Neural progenitor cell (in vitro differentiated cells): Measurements from ENCODE around the gene IFRD2. TPM values are rescaled to one million over a fixed set of nuclear protein-coding genes. Genes with fewer than 3 reads are reported as not detected.

ENCODE experiments used
- DNase-seq: peaks from one replicate; pipeline ENCODE4 v3.0.0-alpha.2; 2016; ENCODE audit warnings: low spot score
- H2AFZ ChIP-seq: fragments of 200-600 bp; sonication (generic); replicated peaks from 2 replicates; pipeline ENCODE4 v1.6.1; 2016; ENCODE audit warnings: antibody characterized with exemption
- H3F3A ChIP-seq: fragments of 200-600 bp; sonication (generic); 2 replicates; pipeline ENCODE4 v1.6.1; 2016; ENCODE audit warnings: antibody characterized with exemption, low read depth
- H3K27ac ChIP-seq: fragments of 200-600 bp; sonication (generic); 2 replicates; pipeline ENCODE4 v1.5.1; 2016; ENCODE audit warnings: mild to moderate bottlenecking
- H3K27me3 ChIP-seq: fragments of 200-600 bp; sonication (generic); 2 replicates; pipeline ENCODE4 v1.6.1; 2016; ENCODE audit warnings: mild to moderate bottlenecking, moderate library complexity
- H3K36me3 ChIP-seq: fragments of 200-600 bp; sonication (generic); 2 replicates; pipeline ENCODE4 v1.5.1; 2016
- H3K4me1 ChIP-seq: fragments of 200-600 bp; sonication (generic); 2 replicates; pipeline ENCODE4 v1.6.1; 2016; ENCODE audit warnings: mixed run types
- H3K4me2 ChIP-seq: fragments of 200-600 bp; sonication (generic); 2 replicates; pipeline ENCODE4 v1.6.1; 2016
- H3K4me3 ChIP-seq: fragments of 200-600 bp; sonication (generic); 2 replicates; pipeline ENCODE4 v1.5.1; 2016
- H3K79me2 ChIP-seq: fragments of 200-600 bp; sonication (generic); 2 replicates; pipeline ENCODE4 v1.6.1; 2016; ENCODE audit warnings: low read depth
- H3K9ac ChIP-seq: fragments of 200-600 bp; sonication (generic); 2 replicates; pipeline ENCODE4 v1.6.1; 2016
- H3K9me3 ChIP-seq: fragments of 200-600 bp; sonication (generic); 2 replicates; pipeline ENCODE4 v1.5.1; 2016; ENCODE audit warnings: low read depth
- H4K20me1 ChIP-seq: fragments of 200-600 bp; sonication (generic); 2 replicates; pipeline ENCODE4 v1.6.1; 2016; ENCODE audit warnings: low read depth
- H3K27ac Mint-ChIP-seq: 3 replicates; pipeline ENCODE4 v1.8.0; 2021; ENCODE audit warnings: mixed read lengths
- H3K27me3 Mint-ChIP-seq: 2 replicates; pipeline ENCODE4 v1.8.0; 2022; ENCODE audit warnings: low read depth, mild to moderate bottlenecking, inconsistent platforms, moderate library complexity, mixed read lengths; ENCODE audit not compliant: insufficient read depth
- H3K36me3 Mint-ChIP-seq: 3 replicates; pipeline ENCODE4 v1.8.0; 2021; ENCODE audit warnings: mixed read lengths
- H3K4me1 Mint-ChIP-seq: 3 replicates; pipeline ENCODE4 v1.8.0; 2021; ENCODE audit warnings: mixed read lengths
- H3K4me3 Mint-ChIP-seq: 3 replicates; pipeline ENCODE4 v1.8.0; 2021; ENCODE audit warnings: mild to moderate bottlenecking, moderate library complexity, mixed read lengths
- H3K9me3 Mint-ChIP-seq: 3 replicates; pipeline ENCODE4 v1.8.0; 2020; ENCODE audit warnings: mixed read lengths
- CTCF ChIP-seq: fragments of 200-600 bp; sonication (generic); IDR thresholded peaks from 2 replicates; pipeline ENCODE4 v1.5.1; 2017; ENCODE audit warnings: antibody characterized with exemption, mild to moderate bottlenecking
- EZH2 ChIP-seq: fragments of 200-600 bp; sonication (generic); IDR thresholded peaks from 2 replicates; pipeline ENCODE4 v1.6.1; 2017; ENCODE audit warnings: antibody characterized with exemption, mild to moderate bottlenecking, moderate library complexity
- EZH2phosphoT487 ChIP-seq: fragments of 200-600 bp; sonication (generic); IDR thresholded peaks from 2 replicates; pipeline ENCODE4 v1.6.1; 2017; ENCODE audit warnings: antibody characterized with exemption
- total RNA-seq: library from RNA; depleted of rRNA; stranded (reverse); fragments of >200 nt; gene quantifications from 2 replicates; pipeline ENCODE4 v1.2.3, GENCODE V29; 2015; ENCODE audit warnings: low replicate concordance

The IFRD2 gene
- total RNA-seq, 1 donor from 2014 or later: 26.4 TPM

- peak overlapping the region; percentile 70 for H3K27ac ChIP-seq
Observed at GRCh38 chr3:50336452-50337174, 44.4 kb upstream of the IFRD2 start.

GRCh38 chr3:50334339-50335075 lies 42.3 kb upstream of the IFRD2 start:
- Mint-ChIP-seq H3K36me3 (peaks cover 3% of the 10 kb centered on the region), H3K9me3 (no peaks in the 10 kb centered on the region), H3K27ac (no peak overlapping the region), H3K4me3 (peak overlapping the region; percentile 31), H3K4me1 (peaks cover 31% of the 10 kb centered on the region), H3K27me3 (peaks cover 14% of the 10 kb centered on the region)
- H3K79me2 ChIP-seq: peaks cover 40% of the 10 kb centered on the region
- H3K27me3 ChIP-seq: peaks cover 18% of the 10 kb centered on the region
- H2AFZ ChIP-seq: no peak overlapping the region
- TF ChIP-seq EZH2phosphoT487: no peak
- no peak for TF ChIP-seq EZH2
- no peak for TF ChIP-seq CTCF
- H3K9ac ChIP-seq: peak overlapping the region; percentile 37
- no peak for DNase-seq
- H4K20me1 ChIP-seq: peaks cover 32% of the 10 kb centered on the region
- peaks cover 28% of the 10 kb centered on the region for H3F3A ChIP-seq
- no peak overlapping the region for H3K4me2 ChIP-seq
- H3K4me1 ChIP-seq: peaks cover 15% of the 10 kb centered on the region
- no peaks in the 10 kb centered on the region for H3K36me3 ChIP-seq
- H3K4me3 ChIP-seq: no peak overlapping the region
- H3K27ac ChIP-seq: no peak overlapping the region
- H3K9me3 ChIP-seq: no peaks in the 10 kb centered on the region

More at GRCh38 chr3:50336452-50337174, 44.4 kb upstream of the IFRD2 start:
- peak overlapping the region; percentile 88 for H3K4me2 ChIP-seq
- peaks cover 39% of the 10 kb centered on the region for H3K27me3 ChIP-seq
- H3K9me3 ChIP-seq: no peaks in the 10 kb centered on the region
- H3K9ac ChIP-seq: peak overlapping the region; percentile 81
- no peak overlapping the region for H2AFZ ChIP-seq
- H3K27me3 Mint-ChIP-seq: peaks cover 24% of the 10 kb centered on the region
- peaks cover 25% of the 10 kb centered on the region for H3K4me1 ChIP-seq
- no peaks in the 10 kb centered on the region for H3K9me3 Mint-ChIP-seq
- no peak for TF ChIP-seq EZH2
- peak; percentile 4 for TF ChIP-seq CTCF
- no peak for TF ChIP-seq EZH2phosphoT487
- H3K4me3 ChIP-seq: peak overlapping the region; percentile 83
- DNase-seq: peak; percentile 37
- peak overlapping the region; percentile 82 for H3K27ac Mint-ChIP-seq
- H3K4me3 Mint-ChIP-seq: peak overlapping the region; percentile 98
- H3F3A ChIP-seq: peaks cover 23% of the 10 kb centered on the region
- H4K20me1 ChIP-seq: peaks cover 32% of the 10 kb centered on the region
- peaks cover 3% of the 10 kb centered on the region for H3K36me3 Mint-ChIP-seq
- peaks cover 40% of the 10 kb centered on the region for H3K79me2 ChIP-seq
- no peaks in the 10 kb centered on the region for H3K36me3 ChIP-seq
- H3K4me1 Mint-ChIP-seq: peaks cover 36% of the 10 kb centered on the region

- no peak overlapping the region for H3K9ac ChIP-seq
- H3K27me3 ChIP-seq: peaks cover 11% of the 10 kb centered on the region
Observed at GRCh38 chr3:50333744-50334328, 41.6 kb upstream of the IFRD2 start.

More at GRCh38 chr3:50333744-50334328, 41.6 kb upstream of the IFRD2 start:
- Mint-ChIP-seq H3K4me3 (peak overlapping the region; percentile 31), H3K36me3 (peaks cover 2% of the 10 kb centered on the region), H3K4me1 (peaks cover 28% of the 10 kb centered on the region), H3K9me3 (no peaks in the 10 kb centered on the region), H3K27me3 (peaks cover 8% of the 10 kb centered on the region), H3K27ac (peak overlapping the region; percentile 33)
- H3K79me2 ChIP-seq: peaks cover 40% of the 10 kb centered on the region
- no peak overlapping the region for H2AFZ ChIP-seq
- H3K4me1 ChIP-seq: peaks cover 15% of the 10 kb centered on the region
- no peak overlapping the region for H3K4me3 ChIP-seq
- H3K9me3 ChIP-seq: no peaks in the 10 kb centered on the region
- H3F3A ChIP-seq: peaks cover 32% of the 10 kb centered on the region
- no peak overlapping the region for H3K4me2 ChIP-seq
- H3K27ac ChIP-seq: no peak overlapping the region
- H3K36me3 ChIP-seq: no peaks in the 10 kb centered on the region
- TF ChIP-seq EZH2phosphoT487 (no peak), CTCF (no peak), EZH2 (no peak)
- H4K20me1 ChIP-seq: peaks cover 32% of the 10 kb centered on the region
- no peak for DNase-seq
